ENCODE results near the gene GNB5.

GRCh38 chr15:52234596-52235541 lies 43.7 kb upstream of the GNB5 start:
- TF ChIP-seq TAF1 (IDR thresholded peaks at IDR 0.05; ENCODE audit: borderline replicate concordance, low read depth, low read length) (no peak), POLR2AphosphoS5 (IDR thresholded peaks at IDR 0.05; ENCODE audit: low read depth, low read length) (0 out of 2 replicates have a peak, but pooled peaks have one; percentile 22)

All from GM12892 (cell line).